Activated T-helper 17 cell treated with anti-CD3 and anti-CD28 coated beads, Interleukin-2, amount 50 U/mL, for 72 hours (primary cell): ENCODE results near the gene ATP12A. TPM values are rescaled to one million over a fixed set of nuclear protein-coding genes. Genes with fewer than 3 reads are reported as not detected.
A peak's percentile ranks its signal among the peaks of the same experiment; 100 is the strongest.
"Not testable (repeated sequence)": the region's sequence is repeated elsewhere in the genome, so short reads cannot be mapped to it uniquely, and the experiment has no call there.

Source experiments
- ATAC-seq: fragments of 150-1000 bp; cut with Tn5 transposase; replicated peaks from 2 replicates; pipeline ENCODE4 v1.10.0; 2021; ENCODE audit warnings: mild to moderate bottlenecking, moderate library complexity
- H3K27ac Mint-ChIP-seq: one replicate; pipeline ENCODE4 v1.8.0; 2022; ENCODE audit warnings: mixed read lengths
- H3K27me3 Mint-ChIP-seq: one replicate; pipeline ENCODE4 v1.8.0; 2022; ENCODE audit warnings: mixed read lengths
- H3K36me3 Mint-ChIP-seq: one replicate; pipeline ENCODE4 v1.8.0; 2022; ENCODE audit warnings: low read depth, mild to moderate bottlenecking, mixed read lengths
- H3K4me1 Mint-ChIP-seq: one replicate; pipeline ENCODE4 v1.8.0; 2022; ENCODE audit warnings: mixed read lengths
- H3K4me3 Mint-ChIP-seq: one replicate; pipeline ENCODE4 v1.8.0; 2022; ENCODE audit warnings: mild to moderate bottlenecking, mixed read lengths
- H3K9me3 Mint-ChIP-seq: one replicate; pipeline ENCODE4 v1.8.0; 2022; ENCODE audit warnings: mixed read lengths
- total RNA-seq, 2 donors: library from RNA; stranded (reverse); gene quantifications; one replicate each; pipeline ENCODE4 v1.2.3, GENCODE V29; 2022

Gene ATP12A
- total RNA-seq, 2 donors from 2014 or later: 0.13 to 1.5 TPM

GRCh38 chr13:24719139-24719538 lies 38.9 kb downstream of the ATP12A start:
- no peak overlapping the region for H3K4me3 Mint-ChIP-seq
- H3K27ac Mint-ChIP-seq: no peak overlapping the region
- peaks cover 3% of the 10 kb centered on the region for H3K27me3 Mint-ChIP-seq
- no peaks in the 10 kb centered on the region for H3K9me3 Mint-ChIP-seq
- H3K4me1 Mint-ChIP-seq: no peaks in the 10 kb centered on the region
- ATAC-seq: no peak
- H3K36me3 Mint-ChIP-seq: no peaks in the 10 kb centered on the region

GRCh38 chr13:24723206-24723605 lies 43.0 kb downstream of the ATP12A start:
- H3K9me3 Mint-ChIP-seq: no peaks in the 10 kb centered on the region
- H3K4me1 Mint-ChIP-seq: no peaks in the 10 kb centered on the region
- no peak overlapping the region for H3K4me3 Mint-ChIP-seq
- peaks cover 8% of the 10 kb centered on the region for H3K27me3 Mint-ChIP-seq
- no peak overlapping the region for H3K27ac Mint-ChIP-seq
- ATAC-seq: no peak
- H3K36me3 Mint-ChIP-seq: no peaks in the 10 kb centered on the region

DNA sequence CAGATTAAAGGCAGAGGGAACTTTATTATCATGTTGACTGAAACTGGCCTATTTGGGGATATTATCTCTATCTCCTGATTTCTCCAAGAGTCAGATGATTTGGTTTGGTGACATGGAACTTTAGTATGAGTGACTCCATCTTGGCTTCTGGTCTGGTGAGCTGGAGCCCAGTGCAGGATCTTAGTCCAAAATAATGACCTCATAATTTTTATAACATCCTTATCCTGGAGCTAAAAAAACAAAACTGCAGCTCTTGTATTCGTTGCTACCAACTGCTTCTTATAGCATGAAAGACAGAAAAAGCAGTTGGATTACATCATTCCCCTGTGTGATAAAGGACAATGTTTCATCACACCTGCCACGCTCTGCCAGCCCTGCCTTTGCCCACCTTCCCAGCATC lies 44.5 kb downstream of the ATP12A start:
- Mint-ChIP-seq H3K4me3 (no peak overlapping the region), H3K9me3 (no peaks in the 10 kb centered on the region), H3K27ac (no peak overlapping the region), H3K27me3 (peaks cover 8% of the 10 kb centered on the region), H3K4me1 (no peaks in the 10 kb centered on the region), H3K36me3 (no peaks in the 10 kb centered on the region)
- ATAC-seq: no peak

DNA sequence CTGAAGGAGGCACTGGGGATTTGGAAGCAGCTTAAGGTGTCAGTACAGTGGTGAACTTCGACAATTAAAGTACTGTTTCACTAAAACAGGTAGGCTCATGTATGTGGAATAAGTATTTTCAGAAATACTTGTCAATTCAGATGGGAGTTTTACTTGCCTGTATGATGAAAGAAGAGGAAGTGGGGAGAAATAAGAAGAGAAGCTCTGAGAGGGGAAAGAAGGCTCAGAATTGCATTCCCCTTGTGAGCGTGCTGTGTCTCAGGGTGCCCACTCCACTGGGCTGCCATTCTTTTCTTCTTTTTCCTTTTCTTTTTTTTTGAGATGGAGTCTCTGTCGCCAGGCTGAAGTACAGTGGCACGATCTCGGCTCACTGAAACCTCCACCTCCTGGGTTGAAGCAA lies 45.2 kb downstream of the ATP12A start:
- ATAC-seq: no peak
- H3K4me1 Mint-ChIP-seq: no peaks in the 10 kb centered on the region
- H3K36me3 Mint-ChIP-seq: no peaks in the 10 kb centered on the region
- H3K27me3 Mint-ChIP-seq: peaks cover 8% of the 10 kb centered on the region
- no peak overlapping the region for H3K4me3 Mint-ChIP-seq
- H3K9me3 Mint-ChIP-seq: no peaks in the 10 kb centered on the region
- no peak overlapping the region for H3K27ac Mint-ChIP-seq

DNA sequence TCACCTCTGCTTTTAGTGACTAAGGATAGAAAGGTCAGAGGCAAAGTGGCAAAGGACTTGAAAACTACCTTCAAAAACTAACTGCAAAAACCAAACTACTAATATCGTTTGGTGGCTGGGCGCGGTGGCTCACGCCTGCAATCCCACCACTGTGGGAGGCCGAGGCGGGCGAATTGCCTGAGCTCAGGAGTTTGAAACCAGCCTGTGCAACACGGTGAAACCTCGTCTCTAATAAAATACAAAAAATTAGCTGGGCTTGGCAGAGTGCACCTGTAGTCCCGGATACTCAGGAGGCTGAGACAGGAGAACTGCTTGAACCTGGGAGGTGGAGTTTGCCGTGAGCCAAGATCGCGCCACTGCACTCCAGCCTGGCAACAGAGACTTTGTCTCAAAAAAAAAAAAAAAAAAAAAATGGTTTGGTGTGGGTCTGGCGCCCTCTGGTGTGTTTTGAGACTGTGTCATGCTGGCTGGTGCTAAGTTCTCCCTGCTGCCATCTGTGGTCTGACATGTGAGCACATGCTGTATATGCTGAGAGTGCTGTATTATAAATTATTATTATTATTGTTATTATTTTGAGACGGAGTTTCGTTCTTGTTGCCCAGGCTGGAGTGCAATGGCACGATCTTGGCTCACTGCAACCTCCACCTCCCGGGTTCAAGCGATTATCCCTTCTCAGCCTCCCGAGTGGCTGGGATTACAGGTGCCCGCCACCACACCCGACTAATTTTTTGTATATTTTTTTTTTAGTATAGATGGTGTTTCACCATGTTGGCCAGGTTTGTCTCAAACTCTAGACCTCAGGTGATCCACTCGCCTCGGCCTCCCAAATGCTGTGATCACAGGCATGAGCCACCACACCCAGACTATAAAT lies 47.8 kb downstream of the ATP12A start:
- peaks cover 4% of the 10 kb centered on the region for H3K4me1 Mint-ChIP-seq
- H3K9me3 Mint-ChIP-seq: no peaks in the 10 kb centered on the region
- no peak overlapping the region for H3K27ac Mint-ChIP-seq
- peak; percentile 91 for ATAC-seq
- no peak overlapping the region for H3K4me3 Mint-ChIP-seq
- no peaks in the 10 kb centered on the region for H3K36me3 Mint-ChIP-seq
- peaks cover 14% of the 10 kb centered on the region for H3K27me3 Mint-ChIP-seq

- not testable (repeated sequence) for H3K27me3 Mint-ChIP-seq, H3K4me3 Mint-ChIP-seq, H3K27ac Mint-ChIP-seq, H3K9me3 Mint-ChIP-seq, H3K36me3 Mint-ChIP-seq, H3K4me1 Mint-ChIP-seq
- peak; percentile 68 for ATAC-seq
Measured at GRCh38 chr13:24730873-24731567, 50.8 kb downstream of the ATP12A start.

DNA sequence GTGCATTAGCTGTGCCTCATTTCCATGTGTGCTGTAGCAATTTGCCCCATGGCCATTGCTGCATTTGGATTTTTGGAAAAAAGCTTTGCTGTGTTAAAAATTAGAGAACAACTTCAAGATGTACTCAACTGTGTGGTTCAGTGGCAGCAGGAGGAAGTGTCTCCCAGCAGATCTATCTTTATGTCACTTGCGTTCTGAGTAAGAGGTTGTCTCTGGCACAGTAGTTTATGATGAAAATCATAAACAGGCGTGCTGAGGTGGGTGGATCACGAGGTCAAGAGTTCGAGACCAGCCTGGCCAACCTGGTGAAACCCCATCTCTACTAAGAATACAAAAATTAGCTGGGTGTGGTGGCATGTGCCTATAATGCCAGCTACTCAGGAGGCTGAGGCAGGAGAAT lies 54.7 kb downstream of the ATP12A start:
- H3K9me3 Mint-ChIP-seq: no peaks in the 10 kb centered on the region
- peaks cover 6% of the 10 kb centered on the region for H3K27me3 Mint-ChIP-seq
- H3K4me3 Mint-ChIP-seq: no peak overlapping the region
- H3K36me3 Mint-ChIP-seq: no peaks in the 10 kb centered on the region
- ATAC-seq: no peak
- H3K4me1 Mint-ChIP-seq: peaks cover 4% of the 10 kb centered on the region
- no peak overlapping the region for H3K27ac Mint-ChIP-seq

DNA sequence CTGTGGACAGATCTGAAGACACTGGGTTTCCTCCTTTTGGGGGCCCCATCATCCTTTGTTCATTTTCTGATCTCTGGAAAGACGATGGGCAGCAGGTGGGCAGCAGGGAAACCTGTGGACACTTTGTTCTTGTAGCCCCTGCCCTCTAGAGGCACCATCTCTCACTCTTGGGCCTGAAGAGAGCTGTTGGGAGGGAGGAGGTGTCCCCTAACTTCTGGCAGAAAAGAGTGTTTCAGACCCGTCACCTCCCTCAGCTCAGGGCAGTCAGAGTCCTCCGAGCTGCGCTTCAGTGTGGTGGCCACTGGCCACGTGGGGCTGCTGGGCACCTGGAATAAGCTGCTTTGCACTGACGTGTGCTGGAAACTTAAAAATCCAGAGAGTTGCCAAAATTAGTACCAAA lies 56.8 kb downstream of the ATP12A start:
- H3K27ac Mint-ChIP-seq: no peak overlapping the region
- H3K36me3 Mint-ChIP-seq: no peaks in the 10 kb centered on the region
- H3K4me1 Mint-ChIP-seq: no peaks in the 10 kb centered on the region
- no peaks in the 10 kb centered on the region for H3K9me3 Mint-ChIP-seq
- ATAC-seq: no peak
- H3K27me3 Mint-ChIP-seq: no peaks in the 10 kb centered on the region
- no peak overlapping the region for H3K4me3 Mint-ChIP-seq

GRCh38 chr13:24738366-24738847 lies 58.2 kb downstream of the ATP12A start:
- H3K9me3 Mint-ChIP-seq: no peaks in the 10 kb centered on the region
- H3K27me3 Mint-ChIP-seq: no peaks in the 10 kb centered on the region
- H3K4me3 Mint-ChIP-seq: no peak overlapping the region
- ATAC-seq: no peak
- H3K27ac Mint-ChIP-seq: no peak overlapping the region
- H3K36me3 Mint-ChIP-seq: no peaks in the 10 kb centered on the region
- no peaks in the 10 kb centered on the region for H3K4me1 Mint-ChIP-seq

DNA sequence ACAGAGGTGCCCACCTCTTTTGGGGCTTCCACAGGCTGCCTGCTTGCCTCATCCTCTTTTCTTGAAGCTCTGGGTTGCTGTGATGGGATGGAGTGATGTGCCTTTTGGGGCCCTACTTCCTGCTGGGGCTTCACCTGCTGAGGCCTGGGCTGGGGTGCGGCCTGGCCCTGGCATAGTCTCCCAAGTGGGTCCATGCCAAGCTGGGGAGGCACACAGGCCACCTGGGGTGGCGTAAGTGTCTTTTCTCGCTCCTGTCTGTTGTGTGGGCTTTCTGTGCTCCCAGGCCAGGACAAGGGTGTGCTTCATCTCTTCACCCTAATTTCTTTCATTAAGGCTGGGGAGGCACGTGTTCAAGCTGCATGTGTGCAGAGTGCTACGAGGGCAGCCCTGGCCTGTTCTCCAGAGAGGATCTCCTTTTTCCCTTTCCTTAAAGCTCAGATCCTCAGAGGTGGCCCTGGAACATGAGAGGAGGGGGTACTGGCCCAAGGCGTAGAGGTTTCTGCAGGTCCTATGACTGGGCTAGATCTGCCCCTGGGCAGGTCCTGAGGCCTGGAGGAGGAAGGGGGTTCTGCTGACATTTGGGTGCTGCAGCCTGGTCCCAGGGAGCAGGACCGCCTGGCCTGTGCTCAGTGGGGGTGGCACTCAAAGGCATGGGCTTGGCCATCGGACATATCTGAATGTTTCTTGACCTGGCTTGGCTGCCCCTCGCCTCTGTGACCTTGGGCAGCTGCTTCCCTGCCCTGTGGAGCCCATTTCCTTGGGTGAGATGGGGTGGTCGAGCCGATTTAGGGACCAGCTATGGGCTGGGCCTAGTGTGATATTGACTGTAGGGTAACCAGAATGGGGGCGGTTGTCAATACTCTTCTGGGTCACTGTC lies 60.0 kb downstream of the ATP12A start:
- Mint-ChIP-seq H3K9me3 (no peaks in the 10 kb centered on the region), H3K27ac (peak overlapping the region; percentile 48), H3K4me3 (no peak overlapping the region), H3K4me1 (no peaks in the 10 kb centered on the region), H3K27me3 (peaks cover 13% of the 10 kb centered on the region), H3K36me3 (no peaks in the 10 kb centered on the region)
- no peak for ATAC-seq

- Mint-ChIP-seq H3K9me3 (no peaks in the 10 kb centered on the region), H3K27me3 (peaks cover 15% of the 10 kb centered on the region), H3K4me3 (no peak overlapping the region), H3K36me3 (no peaks in the 10 kb centered on the region), H3K4me1 (no peaks in the 10 kb centered on the region), H3K27ac (no peak overlapping the region)
- no peak for ATAC-seq
Measured at GRCh38 chr13:24741016-24741662, 60.9 kb downstream of the ATP12A start.

GRCh38 chr13:24741791-24742190 lies 61.6 kb downstream of the ATP12A start:
- Mint-ChIP-seq H3K4me3 (no peak overlapping the region), H3K36me3 (no peaks in the 10 kb centered on the region), H3K4me1 (no peaks in the 10 kb centered on the region), H3K27ac (no peak overlapping the region), H3K9me3 (no peaks in the 10 kb centered on the region), H3K27me3 (peaks cover 15% of the 10 kb centered on the region)
- no peak for ATAC-seq

GRCh38 chr13:24742294-24742693 lies 62.1 kb downstream of the ATP12A start:
- H3K9me3 Mint-ChIP-seq: no peaks in the 10 kb centered on the region
- no peak for ATAC-seq
- no peak overlapping the region for H3K27ac Mint-ChIP-seq
- no peaks in the 10 kb centered on the region for H3K4me1 Mint-ChIP-seq
- peaks cover 20% of the 10 kb centered on the region for H3K27me3 Mint-ChIP-seq
- H3K4me3 Mint-ChIP-seq: no peak overlapping the region
- H3K36me3 Mint-ChIP-seq: no peaks in the 10 kb centered on the region

GRCh38 chr13:24742977-24743376 lies 62.8 kb downstream of the ATP12A start:
- no peaks in the 10 kb centered on the region for H3K36me3 Mint-ChIP-seq
- peaks cover 22% of the 10 kb centered on the region for H3K27me3 Mint-ChIP-seq
- no peaks in the 10 kb centered on the region for H3K4me1 Mint-ChIP-seq
- H3K4me3 Mint-ChIP-seq: no peak overlapping the region
- H3K27ac Mint-ChIP-seq: no peak overlapping the region
- ATAC-seq: no peak
- H3K9me3 Mint-ChIP-seq: no peaks in the 10 kb centered on the region
